HG03521 (cell line): Measurements from ENCODE around the gene PSMD13.
"Not testable (repeated sequence)": the region's sequence is repeated elsewhere in the genome, so short reads cannot be mapped to it uniquely, and the experiment has no call there.

Experiments
- ATAC-seq: cut with Tn5 transposase; IDR thresholded peaks from one replicate; pipeline ENCODE4 v1.9.1; 2021; ENCODE audit warnings: mild to moderate bottlenecking, moderate library complexity; ENCODE audit not compliant: unreplicated experiment

Gene PSMD13

GRCh38 chr11:285894-286220, 49.1 kb downstream of the PSMD13 start:
- no peak for ATAC-seq

DNA sequence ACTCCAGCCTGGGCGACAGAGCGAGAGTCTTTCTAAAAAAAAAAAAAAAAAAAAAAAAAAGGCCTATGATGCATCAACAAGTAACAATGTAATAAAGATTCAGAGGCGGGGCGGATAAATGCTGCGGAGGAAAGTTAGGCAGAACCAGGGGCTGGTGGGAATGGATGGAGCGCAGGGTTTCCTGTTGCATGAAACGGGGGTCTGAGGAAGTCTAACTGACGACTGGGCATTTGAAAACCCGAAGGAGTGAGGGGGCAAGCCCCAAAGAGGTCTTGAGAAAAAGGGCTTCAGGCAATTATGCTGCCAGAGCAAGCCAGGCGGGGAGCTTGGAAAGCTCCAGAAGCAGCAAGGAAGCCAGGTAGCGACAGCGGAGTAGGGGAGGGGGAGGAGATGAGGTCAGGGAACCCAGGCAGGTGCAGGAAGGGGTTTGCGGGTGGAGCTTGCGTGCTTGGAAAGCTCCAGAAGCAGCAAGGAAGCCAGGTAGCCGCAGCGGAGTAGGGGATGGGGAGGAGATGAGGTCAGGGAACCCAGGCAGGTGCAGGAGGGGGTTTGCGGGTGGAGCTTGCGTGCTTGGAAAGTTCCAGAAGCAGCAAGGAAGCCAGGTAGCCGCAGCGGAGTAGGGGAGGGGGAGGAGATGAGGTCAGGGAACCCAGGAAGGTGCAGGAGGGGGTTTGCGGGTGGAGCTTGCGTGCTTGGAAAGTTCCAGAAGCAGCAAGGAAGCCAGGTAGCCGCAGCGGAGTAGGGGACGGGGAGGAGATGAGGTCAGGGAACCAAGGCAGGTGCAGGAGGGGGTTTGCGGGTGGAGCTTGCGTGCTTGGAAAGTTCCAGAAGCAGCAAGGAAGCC, 50.4 kb downstream of the PSMD13 start:
- not testable (repeated sequence) for ATAC-seq

DNA sequence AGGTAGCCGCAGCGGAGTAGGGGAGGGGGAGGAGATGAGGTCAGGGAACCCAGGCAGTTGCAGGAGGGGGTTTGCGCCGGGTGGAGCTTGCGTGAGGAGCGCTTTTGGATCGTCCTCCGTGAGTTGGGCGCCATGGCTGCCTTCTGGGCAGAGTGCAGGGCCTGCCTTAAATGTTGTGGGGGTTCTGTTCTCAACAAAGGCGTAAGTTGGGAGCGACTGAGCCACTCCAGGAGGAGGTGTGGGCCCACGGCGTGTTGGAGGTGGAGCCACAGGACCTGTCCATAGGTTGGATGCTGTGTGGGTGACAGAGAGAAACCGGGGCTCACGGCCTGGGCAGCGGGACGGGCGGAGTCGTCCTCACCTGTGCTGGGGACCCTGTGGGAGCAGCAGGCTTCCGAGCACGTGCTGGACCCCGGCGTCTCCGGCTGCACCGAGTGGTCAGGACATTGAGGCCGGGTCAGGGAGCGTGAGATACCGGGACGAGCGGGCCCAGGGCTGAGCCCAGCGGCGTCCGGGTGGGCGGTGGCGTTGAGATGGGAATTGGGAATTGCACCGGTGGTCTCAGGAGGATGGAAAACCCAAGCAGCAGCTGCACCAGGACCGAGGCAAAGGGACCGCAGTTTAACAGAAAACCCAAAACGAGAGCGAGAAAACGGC, 51.2 kb downstream of the PSMD13 start:
- no peak for ATAC-seq

GRCh38 chr11:288478-289397, 52.0 kb downstream of the PSMD13 start, which contains the start of gene PGGHG:
TSS of gene PGGHG (plus strand) at chr11:289126. CDS start at chr11:289817, 691 bp downstream.
- ATAC-seq, result no peak

GRCh38 chr11:289398-289711, 52.6 kb downstream of the PSMD13 start:
- ATAC-seq, result no peak

- ATAC-seq, result no peak
These were observed 53.2 kb downstream of the PSMD13 start for GRCh38 chr11:289712-290620.

GRCh38 chr11:290621-291231, 54.0 kb downstream of the PSMD13 start:
- no peak for ATAC-seq

DNA sequence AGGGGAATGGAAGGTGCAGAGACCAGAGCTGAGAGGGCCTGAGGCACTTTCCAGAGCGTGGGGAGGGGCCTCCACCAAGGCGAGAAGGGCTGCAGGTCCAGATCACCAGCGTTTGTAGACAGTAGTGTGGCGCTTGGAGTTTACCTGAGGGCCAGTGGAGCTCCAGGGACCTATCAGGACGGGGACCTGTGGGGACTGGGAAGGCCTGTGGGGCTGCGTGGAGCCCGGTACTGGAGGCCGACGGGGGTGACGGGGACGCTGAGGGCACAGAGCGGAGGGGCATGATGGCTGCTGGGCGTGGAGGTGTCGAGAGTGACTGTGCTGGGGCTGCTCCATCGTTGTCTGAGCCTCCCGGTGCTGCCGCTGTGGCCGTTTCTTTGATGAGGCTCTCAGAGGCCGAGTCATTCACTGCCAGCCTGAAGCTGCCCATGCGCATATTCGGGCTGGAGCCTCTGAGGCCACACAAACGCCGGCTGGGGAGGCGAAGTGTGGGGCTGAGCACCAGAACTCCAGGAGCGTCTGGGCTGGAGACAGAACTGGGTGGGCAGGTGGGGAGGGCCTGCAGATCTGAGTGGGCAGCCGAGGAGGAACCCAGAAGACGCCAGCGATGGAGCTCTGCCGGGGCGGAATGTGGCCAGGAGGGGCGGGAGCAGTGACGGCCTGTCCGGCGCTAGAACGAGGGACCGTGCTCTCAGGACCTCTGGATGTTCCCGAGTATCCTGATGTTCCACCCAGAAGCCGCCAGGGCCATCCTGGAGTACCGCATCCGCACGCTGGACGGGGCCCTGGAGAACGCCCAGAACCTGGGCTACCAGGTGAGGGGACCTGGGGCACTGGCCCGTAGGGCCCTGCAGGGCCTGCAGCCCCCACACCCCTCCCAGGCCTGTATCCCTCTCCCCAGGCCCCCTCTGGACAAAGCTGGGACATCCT, 54.8 kb downstream of the PSMD13 start:
- ATAC-seq, result no peak

DNA sequence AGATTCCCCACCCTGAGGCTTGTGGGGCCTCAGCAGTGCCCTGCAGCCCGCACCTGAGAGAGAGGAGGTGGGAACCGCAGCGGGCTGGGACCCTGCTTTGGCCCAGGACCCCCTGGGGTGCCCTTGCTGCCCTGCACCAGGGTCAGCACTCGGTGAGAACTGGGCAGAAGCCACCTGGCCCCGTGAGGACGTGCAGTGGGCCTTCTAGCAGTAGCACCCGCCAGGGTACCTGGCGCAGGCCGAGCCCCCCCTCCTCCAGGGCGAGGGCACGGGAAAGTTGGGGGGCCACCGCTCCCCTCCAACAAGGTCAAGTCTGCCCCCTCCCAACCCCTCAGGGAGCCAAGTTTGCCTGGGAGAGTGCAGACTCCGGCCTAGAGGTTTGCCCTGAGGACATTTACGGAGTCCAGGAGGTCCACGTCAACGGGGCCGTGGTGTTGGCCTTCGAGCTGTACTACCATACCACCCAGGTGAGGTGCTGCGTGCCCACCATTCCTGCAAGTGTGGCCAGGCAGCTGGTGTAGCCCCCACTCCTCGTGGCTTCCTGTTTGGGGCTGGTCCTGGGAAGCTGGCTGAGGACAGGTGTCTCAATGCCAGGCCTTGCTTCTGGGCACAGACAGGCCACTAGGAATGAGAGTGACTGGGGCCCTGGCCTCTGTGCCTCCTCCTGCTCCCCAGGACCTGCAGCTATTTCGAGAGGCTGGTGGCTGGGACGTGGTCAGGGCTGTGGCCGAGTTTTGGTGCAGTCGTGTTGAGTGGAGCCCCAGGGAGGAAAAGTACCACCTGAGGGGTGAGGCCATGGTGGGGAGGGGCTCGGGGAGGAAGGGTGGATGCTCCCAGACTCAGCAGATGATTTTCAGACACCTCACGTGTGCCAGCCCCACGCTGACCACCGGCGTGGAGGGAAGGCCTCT, 55.7 kb downstream of the PSMD13 start:
- no peak for ATAC-seq

GRCh38 chr11:293271-293851, 56.6 kb downstream of the PSMD13 start:
- ATAC-seq, result no peak

- ATAC-seq, result no peak
These were observed 57.3 kb downstream of the PSMD13 start for GRCh38 chr11:293852-294661.

- ATAC-seq, result no peak
These were observed 58.0 kb downstream of the PSMD13 start for GRCh38 chr11:294780-295179.

DNA sequence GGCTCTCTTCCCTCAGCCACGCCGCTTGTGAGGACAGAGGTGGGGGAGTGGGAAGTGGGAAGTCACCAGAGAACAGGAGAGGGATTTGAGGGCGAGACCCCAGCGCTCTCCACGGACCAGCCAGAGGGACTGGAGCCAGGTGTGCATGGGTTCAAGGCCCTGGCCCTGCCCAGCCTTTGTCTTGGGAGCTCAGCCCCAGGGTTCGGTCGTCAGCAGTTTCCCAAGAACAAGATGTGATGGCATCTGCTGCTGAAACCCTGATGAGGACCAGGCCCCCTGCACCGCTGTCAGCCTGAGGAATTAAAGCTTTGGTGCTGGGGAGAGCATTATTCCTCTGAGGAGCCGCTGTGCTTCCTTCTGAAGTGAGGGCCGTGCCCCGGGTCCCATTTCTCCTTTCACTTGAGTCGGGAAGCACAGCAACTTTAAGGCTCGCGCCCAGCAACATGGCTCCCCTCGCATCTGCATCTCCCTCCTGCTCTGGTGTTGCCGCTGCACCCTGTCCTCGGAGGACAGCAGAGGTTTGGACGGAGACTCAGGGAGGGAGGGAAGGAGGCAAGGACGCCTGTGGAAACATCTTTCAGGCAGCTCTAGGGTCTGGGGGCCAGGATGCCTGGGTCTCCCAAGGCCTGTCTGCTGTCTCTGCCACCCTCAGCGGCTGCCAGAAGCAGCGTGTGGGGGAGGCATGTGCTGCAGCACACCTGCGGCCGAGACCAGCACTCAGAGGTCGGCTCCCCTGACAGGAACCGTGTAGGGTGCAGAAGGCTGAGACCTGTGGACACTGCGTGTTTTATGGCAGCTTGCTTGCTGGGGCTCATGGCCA, 58.8 kb downstream of the PSMD13 start:
- ATAC-seq, result no peak

- no peak for ATAC-seq
These were observed 59.6 kb downstream of the PSMD13 start for GRCh38 chr11:296171-297050.

DNA sequence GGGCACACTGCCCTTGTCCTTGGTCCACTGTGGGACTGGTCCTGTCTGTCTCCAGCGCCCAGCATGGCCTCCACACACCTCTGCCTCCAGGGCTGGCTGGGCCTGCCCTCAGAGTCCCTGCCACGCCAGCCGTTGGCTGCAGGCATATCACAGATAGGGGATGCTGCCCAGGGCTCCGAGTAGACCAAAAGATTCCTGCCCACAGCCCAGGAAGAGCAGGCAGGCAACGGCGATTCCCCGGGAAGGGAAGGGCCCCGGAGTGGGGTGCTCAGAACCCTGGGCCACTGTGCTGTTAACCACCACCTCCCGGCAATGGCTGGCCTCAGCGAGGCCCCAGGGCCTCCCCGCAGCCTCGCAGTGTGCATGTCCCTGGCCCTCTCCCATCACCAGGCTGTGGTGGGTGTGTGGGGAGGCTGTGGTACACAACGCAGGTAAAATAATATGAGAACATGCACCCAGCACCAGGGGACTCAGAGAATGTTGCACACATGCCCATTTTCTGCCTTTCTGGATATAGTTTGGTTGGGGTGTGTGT, 60.3 kb downstream of the PSMD13 start:
- ATAC-seq, result no peak
